Mucosa of rectum (tissue), 2 donors: Measurements from ENCODE around the gene DIS3.
"Not testable (repeated sequence)": the region's sequence is repeated elsewhere in the genome, so short reads cannot be mapped to it uniquely, and the experiment has no call there.

Source experiments
- H3K27ac ChIP-seq, 2 donors: one replicate each; pipeline ENCODE4 v1.7.0; 2013; ENCODE audit warnings: inconsistent platforms in 2 of 2, low read depth in 2 of 2, low read length in 2 of 2
- H3K27me3 ChIP-seq, 2 donors: one replicate each; pipeline ENCODE4 v1.7.0; 2013; ENCODE audit warnings: low read length in 2 of 2; ENCODE audit not compliant: control insufficient read depth in 2 of 2, insufficient read depth in 2 of 2
- H3K36me3 ChIP-seq, 2 donors: one replicate each; pipeline ENCODE4 v1.7.0; 2013; ENCODE audit warnings: low read length in 2 of 2; ENCODE audit not compliant: control insufficient read depth in 2 of 2, insufficient read depth in 2 of 2
- H3K4me1 ChIP-seq, 2 donors: one replicate each; pipeline ENCODE4 v1.7.0; 2013; ENCODE audit warnings: low read length in 2 of 2, mild to moderate bottlenecking in 1 of 2; ENCODE audit not compliant: control insufficient read depth in 2 of 2, insufficient read depth in 2 of 2
- H3K4me3 ChIP-seq, 2 donors: one replicate each; pipeline ENCODE4 v1.7.0; 2013; ENCODE audit warnings: low read length in 2 of 2
- H3K9ac ChIP-seq, 2 donors: one replicate each; pipeline ENCODE4 v1.7.0; 2013; ENCODE audit warnings: low read length in 2 of 2, low read depth in 1 of 2, mild to moderate bottlenecking in 1 of 2
- H3K9me3 ChIP-seq, 2 donors: one replicate each; pipeline ENCODE4 v1.7.0; 2013; ENCODE audit warnings: low read length in 2 of 2; ENCODE audit not compliant: control insufficient read depth in 2 of 2
- donor health status: healthy.
- donor health status: Normal muscosa, but diverticular disease.

The DIS3 gene

GRCh38 chr13:72804301-72804700, 22.6 kb upstream of the DIS3 start:
- Histone ChIP-seq H3K27me3 (no peaks in the 10 kb centered on the region), H3K36me3 (peaks cover 5% of the 10 kb centered on the region in 2 donors), H3K4me3 (no peak overlapping the region), H3K27ac (no peak overlapping the region), H3K9me3 (no peaks in the 10 kb centered on the region), H3K9ac (no peak overlapping the region), H3K4me1 (peaks cover 0 to 4% of the 10 kb centered on the region in 2 donors)

- Histone ChIP-seq H3K27ac (no peak overlapping the region), H3K9ac (no peak overlapping the region), H3K9me3 (no peaks in the 10 kb centered on the region), H3K36me3 (peaks cover 22 to 30% of the 10 kb centered on the region in 2 donors), H3K4me1 (no peaks in the 10 kb centered on the region), H3K4me3 (no peak overlapping the region), H3K27me3 (no peaks in the 10 kb centered on the region)
Observed at GRCh38 chr13:72798817-72799216, 17.1 kb upstream of the DIS3 start.

GRCh38 chr13:72792640-72793039, 10.9 kb upstream of the DIS3 start:
- H3K9ac ChIP-seq = no peak overlapping the region
- H3K27ac ChIP-seq = no peak overlapping the region
- no peaks in the 10 kb centered on the region for H3K4me1 ChIP-seq
- no peak overlapping the region for H3K4me3 ChIP-seq
- H3K9me3 ChIP-seq = no peaks in the 10 kb centered on the region
- no peaks in the 10 kb centered on the region for H3K27me3 ChIP-seq
- H3K36me3 ChIP-seq = peaks cover 26 to 35% of the 10 kb centered on the region in 2 donors

GRCh38 chr13:72788831-72789230, 7.1 kb upstream of the DIS3 start:
- H3K4me1 ChIP-seq = no peaks in the 10 kb centered on the region
- no peak overlapping the region for H3K9ac ChIP-seq
- H3K27me3 ChIP-seq = no peaks in the 10 kb centered on the region
- no peak overlapping the region for H3K4me3 ChIP-seq
- no peaks in the 10 kb centered on the region for H3K9me3 ChIP-seq
- H3K27ac ChIP-seq = no peak overlapping the region
- peaks cover 12 to 15% of the 10 kb centered on the region in 2 donors for H3K36me3 ChIP-seq

GRCh38 chr13:72784679-72785078, 3.0 kb upstream of the DIS3 start:
- not testable (repeated sequence) for H3K27ac ChIP-seq, H3K4me3 ChIP-seq, H3K36me3 ChIP-seq, H3K9ac ChIP-seq, H3K27me3 ChIP-seq, H3K9me3 ChIP-seq
- H3K4me1 ChIP-seq = peaks cover 13 to 14% of the 10 kb centered on the region in 2 donors

- Histone ChIP-seq H3K4me1 (peaks cover 14% of the 10 kb centered on the region in 2 donors), H3K27me3 (no peaks in the 10 kb centered on the region), H3K9ac (peak overlapping the region; percentile 73 to 93), H3K4me3 (peak overlapping the region; percentile 97 to 100), H3K27ac (no peak overlapping the region), H3K36me3 (peaks cover 0 to 6% of the 10 kb centered on the region in 2 donors), H3K9me3 (no peaks in the 10 kb centered on the region)
Observed at GRCh38 chr13:72782717-72783116, 1.0 kb upstream of the DIS3 start.

GRCh38 chr13:72774019-72774418, 7.7 kb downstream of the DIS3 start:
- Histone ChIP-seq H3K27me3 (no peaks in the 10 kb centered on the region), H3K27ac (no peak overlapping the region), H3K4me3 (no peak overlapping the region), H3K9ac (no peak overlapping the region), H3K4me1 (no peaks in the 10 kb centered on the region), H3K9me3 (no peaks in the 10 kb centered on the region), H3K36me3 (peaks cover 78 to 82% of the 10 kb centered on the region in 2 donors)

GRCh38 chr13:72763411-72763810, 18.3 kb downstream of the DIS3 start:
- H3K4me1 ChIP-seq = no peaks in the 10 kb centered on the region
- no peak overlapping the region for H3K9ac ChIP-seq
- H3K27ac ChIP-seq = no peak overlapping the region
- no peaks in the 10 kb centered on the region for H3K27me3 ChIP-seq
- no peak overlapping the region for H3K4me3 ChIP-seq
- H3K9me3 ChIP-seq = no peaks in the 10 kb centered on the region
- peaks cover 85 to 87% of the 10 kb centered on the region in 2 donors for H3K36me3 ChIP-seq

- no peak overlapping the region for H3K27ac ChIP-seq
- peaks cover 76 to 79% of the 10 kb centered on the region in 2 donors for H3K36me3 ChIP-seq
Observed at GRCh38 chr13:72760189-72760588, 21.5 kb downstream of the DIS3 start.

GRCh38 chr13:72757792-72758535, 23.7 kb downstream of the DIS3 start:
- Histone ChIP-seq H3K27me3 (no peaks in the 10 kb centered on the region), H3K9ac (no peak overlapping the region), H3K4me3 (no peak overlapping the region), H3K9me3 (no peaks in the 10 kb centered on the region), H3K36me3 (peaks cover 69 to 73% of the 10 kb centered on the region in 2 donors), H3K27ac (no peak overlapping the region), H3K4me1 (no peaks in the 10 kb centered on the region)

More at GRCh38 chr13:72760189-72760588, 21.5 kb downstream of the DIS3 start:
- H3K4me1 ChIP-seq = no peaks in the 10 kb centered on the region
- no peak overlapping the region for H3K4me3 ChIP-seq
- no peaks in the 10 kb centered on the region for H3K27me3 ChIP-seq
- no peaks in the 10 kb centered on the region for H3K9me3 ChIP-seq
- no peak overlapping the region for H3K9ac ChIP-seq
